ENCODE results near the gene DCST1.

GRCh38 chr1:155072531-155073289 lies 39.1 kb downstream of the DCST1 start:
- TF ChIP-seq CTCF (conservative IDR thresholded peaks at IDR 0.05; ENCODE audit: low read length) (no peak), EZH2phosphoT487 (IDR thresholded peaks at IDR 0.05; ENCODE audit: borderline replicate concordance, low read depth, low read length) (no peak)
